ENCODE results near the gene LY6G6D. TPM values are rescaled to one million over a fixed set of nuclear protein-coding genes. Genes with fewer than 3 reads are reported as not detected.

The LY6G6D gene
- total and polyA plus RNA-seq, 2 experiments from 2014 or later, result 3.0 TPM; not detected in 1

- H3K9me3 ChIP-seq (ENCODE audit: low read depth), result no peaks in the 10 kb centered on the region
- H3K27ac ChIP-seq, result no peak overlapping the region
- TF ChIP-seq CTCF (IDR thresholded peaks at IDR 0.05; ENCODE audit: poor library complexity) (no peak), EZH2phosphoT487 (IDR thresholded peaks at IDR 0.05; ENCODE audit: low read depth, severe bottlenecking, unreplicated experiment) (no peak)
- H3K79me2 ChIP-seq, result no peaks in the 10 kb centered on the region
- no peak overlapping the region for H3K4me3 ChIP-seq
- no peaks in the 10 kb centered on the region for H3K36me3 ChIP-seq (replicated peaks; ENCODE audit: insufficient read depth, low read depth)
- DNase-seq (ENCODE audit: low spot score), result no peak
- no peaks in the 10 kb centered on the region for H3K9me2 ChIP-seq (replicated peaks; ENCODE audit: insufficient read depth)
- no peaks in the 10 kb centered on the region for H4K20me1 ChIP-seq (ENCODE audit: insufficient read depth, poor library complexity, severe bottlenecking)
- no peak overlapping the region for H2AFZ ChIP-seq
- WGBS (ENCODE audit: low lambda C conversion rate, missing lambda C conversion rate), result 11% methylated on average over 1 of the region's 1 CpG
- no peak overlapping the region for H3K4me2 ChIP-seq
- peaks cover 8% of the 10 kb centered on the region for H3K4me1 ChIP-seq (ENCODE audit: insufficient read depth)
- no peaks in the 10 kb centered on the region for H3K27me3 ChIP-seq
Measured at GRCh38 chr6:31763619-31763940, 48.4 kb downstream of the LY6G6D start.

DNA sequence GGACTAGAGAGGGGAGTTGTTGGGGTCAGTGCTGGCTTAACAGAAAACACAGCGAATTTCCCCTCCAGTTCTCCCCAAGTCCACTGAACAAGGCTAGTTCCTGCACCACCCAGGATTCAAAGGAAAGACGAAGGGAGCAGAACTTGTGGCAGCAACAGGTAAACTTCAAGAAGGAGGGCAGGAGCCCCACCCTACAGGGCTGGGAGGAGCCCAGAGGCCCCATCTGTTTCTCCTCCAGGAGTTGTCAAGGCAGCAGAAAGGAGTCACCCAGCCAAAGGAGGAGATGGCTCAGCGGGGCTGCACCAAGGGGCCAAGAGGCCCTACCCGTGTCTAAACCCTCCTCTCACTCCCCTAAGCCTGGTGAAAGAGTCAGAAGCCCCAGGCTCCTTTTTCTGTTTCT, 49.0 kb downstream of the LY6G6D start:
- H4K20me1 ChIP-seq (ENCODE audit: insufficient read depth, poor library complexity, severe bottlenecking), result no peaks in the 10 kb centered on the region
- 76% methylated on average over 4 of the region's 4 CpGs for WGBS (ENCODE audit: low lambda C conversion rate, missing lambda C conversion rate)
- no peak overlapping the region for H3K4me3 ChIP-seq
- no peaks in the 10 kb centered on the region for H3K27me3 ChIP-seq
- no peaks in the 10 kb centered on the region for H3K9me2 ChIP-seq (replicated peaks; ENCODE audit: insufficient read depth)
- H2AFZ ChIP-seq, result no peak overlapping the region
- no peaks in the 10 kb centered on the region for H3K36me3 ChIP-seq (replicated peaks; ENCODE audit: insufficient read depth, low read depth)
- no peak overlapping the region for H3K27ac ChIP-seq
- no peaks in the 10 kb centered on the region for H3K9me3 ChIP-seq (ENCODE audit: low read depth)
- H3K79me2 ChIP-seq, result no peaks in the 10 kb centered on the region
- H3K4me2 ChIP-seq, result no peak overlapping the region
- peaks cover 8% of the 10 kb centered on the region for H3K4me1 ChIP-seq (ENCODE audit: insufficient read depth)
- DNase-seq (ENCODE audit: low spot score), result no peak
- TF ChIP-seq EZH2 (IDR thresholded peaks at IDR 0.05; ENCODE audit: borderline replicate concordance) (no peak), EZH2phosphoT487 (IDR thresholded peaks at IDR 0.05; ENCODE audit: low read depth, severe bottlenecking, unreplicated experiment) (no peak), CTCF (IDR thresholded peaks at IDR 0.05; ENCODE audit: poor library complexity) (no peak)

- no peak overlapping the region for H3K4me2 ChIP-seq
- no peak overlapping the region for H2AFZ ChIP-seq
- H3K9me3 ChIP-seq (ENCODE audit: low read depth), result no peaks in the 10 kb centered on the region
- H3K79me2 ChIP-seq, result no peaks in the 10 kb centered on the region
- H3K36me3 ChIP-seq (replicated peaks; ENCODE audit: insufficient read depth, low read depth), result no peaks in the 10 kb centered on the region
- H3K9me2 ChIP-seq (replicated peaks; ENCODE audit: insufficient read depth), result no peaks in the 10 kb centered on the region
- H4K20me1 ChIP-seq (ENCODE audit: insufficient read depth, poor library complexity, severe bottlenecking), result no peaks in the 10 kb centered on the region
- WGBS (ENCODE audit: low lambda C conversion rate, missing lambda C conversion rate), result 92% methylated on average over 9 of the region's 9 CpGs
- no peak overlapping the region for H3K27ac ChIP-seq
- no peaks in the 10 kb centered on the region for H3K27me3 ChIP-seq
- peaks cover 8% of the 10 kb centered on the region for H3K4me1 ChIP-seq (ENCODE audit: insufficient read depth)
- no peak for DNase-seq (ENCODE audit: low spot score)
- no peak overlapping the region for H3K4me3 ChIP-seq
- TF ChIP-seq CTCF (IDR thresholded peaks at IDR 0.05; ENCODE audit: poor library complexity) (no peak), EZH2phosphoT487 (IDR thresholded peaks at IDR 0.05; ENCODE audit: low read depth, severe bottlenecking, unreplicated experiment) (no peak), EZH2 (IDR thresholded peaks at IDR 0.05; ENCODE audit: borderline replicate concordance) (no peak)
Measured at GRCh38 chr6:31765559-31765909, 50.4 kb downstream of the LY6G6D start.
